ENCODE data around the gene PXDC1.

GRCh38 chr6:3762852-3763251, 11.3 kb upstream of the PXDC1 start:
- TF ChIP-seq CTCF (conservative IDR thresholded peaks at IDR 0.05; ENCODE audit: low read depth in 2 of 2) (no peak), EZH2 (IDR thresholded peaks at IDR 0.05; ENCODE audit: low read depth, unreplicated experiment) (no peak), REST (IDR thresholded peaks at IDR 0.05; ENCODE audit: unreplicated experiment) (no peak), JUNB (IDR thresholded peaks at IDR 0.05; ENCODE audit: unreplicated experiment) (no peak), CREB1 (CRISPR knock-in tag; IDR thresholded peaks at IDR 0.05; ENCODE audit: low read depth) (no peak), POLR2AphosphoS5 (IDR thresholded peaks at IDR 0.05; ENCODE audit: low read depth) (no peak), EZH2phosphoT487 (IDR thresholded peaks at IDR 0.05; ENCODE audit: unreplicated experiment) (no peak), ZNF331 (CRISPR knock-in tag; IDR thresholded peaks at IDR 0.05; ENCODE audit: low read depth) (no peak), STAT1 (IDR thresholded peaks at IDR 0.05; ENCODE audit: unreplicated experiment) (no peak), ZNF114 (CRISPR knock-in tag; IDR thresholded peaks at IDR 0.05) (no peak), NANOG (IDR thresholded peaks at IDR 0.05; ENCODE audit: borderline replicate concordance) (no peak)
- TF ChIP-seq, protein P1, sequence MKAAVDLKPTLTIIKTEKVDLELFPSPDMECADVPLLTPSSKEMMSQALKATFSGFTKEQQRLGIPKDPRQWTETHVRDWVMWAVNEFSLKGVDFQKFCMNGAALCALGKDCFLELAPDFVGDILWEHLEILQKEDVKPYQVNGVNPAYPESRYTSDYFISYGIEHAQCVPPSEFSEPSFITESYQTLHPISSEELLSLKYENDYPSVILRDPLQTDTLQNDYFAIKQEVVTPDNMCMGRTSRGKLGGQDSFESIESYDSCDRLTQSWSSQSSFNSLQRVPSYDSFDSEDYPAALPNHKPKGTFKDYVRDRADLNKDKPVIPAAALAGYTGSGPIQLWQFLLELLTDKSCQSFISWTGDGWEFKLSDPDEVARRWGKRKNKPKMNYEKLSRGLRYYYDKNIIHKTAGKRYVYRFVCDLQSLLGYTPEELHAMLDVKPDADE (IDR thresholded peaks at IDR 0.05), result no peak
- TF ChIP-seq, protein P2, sequence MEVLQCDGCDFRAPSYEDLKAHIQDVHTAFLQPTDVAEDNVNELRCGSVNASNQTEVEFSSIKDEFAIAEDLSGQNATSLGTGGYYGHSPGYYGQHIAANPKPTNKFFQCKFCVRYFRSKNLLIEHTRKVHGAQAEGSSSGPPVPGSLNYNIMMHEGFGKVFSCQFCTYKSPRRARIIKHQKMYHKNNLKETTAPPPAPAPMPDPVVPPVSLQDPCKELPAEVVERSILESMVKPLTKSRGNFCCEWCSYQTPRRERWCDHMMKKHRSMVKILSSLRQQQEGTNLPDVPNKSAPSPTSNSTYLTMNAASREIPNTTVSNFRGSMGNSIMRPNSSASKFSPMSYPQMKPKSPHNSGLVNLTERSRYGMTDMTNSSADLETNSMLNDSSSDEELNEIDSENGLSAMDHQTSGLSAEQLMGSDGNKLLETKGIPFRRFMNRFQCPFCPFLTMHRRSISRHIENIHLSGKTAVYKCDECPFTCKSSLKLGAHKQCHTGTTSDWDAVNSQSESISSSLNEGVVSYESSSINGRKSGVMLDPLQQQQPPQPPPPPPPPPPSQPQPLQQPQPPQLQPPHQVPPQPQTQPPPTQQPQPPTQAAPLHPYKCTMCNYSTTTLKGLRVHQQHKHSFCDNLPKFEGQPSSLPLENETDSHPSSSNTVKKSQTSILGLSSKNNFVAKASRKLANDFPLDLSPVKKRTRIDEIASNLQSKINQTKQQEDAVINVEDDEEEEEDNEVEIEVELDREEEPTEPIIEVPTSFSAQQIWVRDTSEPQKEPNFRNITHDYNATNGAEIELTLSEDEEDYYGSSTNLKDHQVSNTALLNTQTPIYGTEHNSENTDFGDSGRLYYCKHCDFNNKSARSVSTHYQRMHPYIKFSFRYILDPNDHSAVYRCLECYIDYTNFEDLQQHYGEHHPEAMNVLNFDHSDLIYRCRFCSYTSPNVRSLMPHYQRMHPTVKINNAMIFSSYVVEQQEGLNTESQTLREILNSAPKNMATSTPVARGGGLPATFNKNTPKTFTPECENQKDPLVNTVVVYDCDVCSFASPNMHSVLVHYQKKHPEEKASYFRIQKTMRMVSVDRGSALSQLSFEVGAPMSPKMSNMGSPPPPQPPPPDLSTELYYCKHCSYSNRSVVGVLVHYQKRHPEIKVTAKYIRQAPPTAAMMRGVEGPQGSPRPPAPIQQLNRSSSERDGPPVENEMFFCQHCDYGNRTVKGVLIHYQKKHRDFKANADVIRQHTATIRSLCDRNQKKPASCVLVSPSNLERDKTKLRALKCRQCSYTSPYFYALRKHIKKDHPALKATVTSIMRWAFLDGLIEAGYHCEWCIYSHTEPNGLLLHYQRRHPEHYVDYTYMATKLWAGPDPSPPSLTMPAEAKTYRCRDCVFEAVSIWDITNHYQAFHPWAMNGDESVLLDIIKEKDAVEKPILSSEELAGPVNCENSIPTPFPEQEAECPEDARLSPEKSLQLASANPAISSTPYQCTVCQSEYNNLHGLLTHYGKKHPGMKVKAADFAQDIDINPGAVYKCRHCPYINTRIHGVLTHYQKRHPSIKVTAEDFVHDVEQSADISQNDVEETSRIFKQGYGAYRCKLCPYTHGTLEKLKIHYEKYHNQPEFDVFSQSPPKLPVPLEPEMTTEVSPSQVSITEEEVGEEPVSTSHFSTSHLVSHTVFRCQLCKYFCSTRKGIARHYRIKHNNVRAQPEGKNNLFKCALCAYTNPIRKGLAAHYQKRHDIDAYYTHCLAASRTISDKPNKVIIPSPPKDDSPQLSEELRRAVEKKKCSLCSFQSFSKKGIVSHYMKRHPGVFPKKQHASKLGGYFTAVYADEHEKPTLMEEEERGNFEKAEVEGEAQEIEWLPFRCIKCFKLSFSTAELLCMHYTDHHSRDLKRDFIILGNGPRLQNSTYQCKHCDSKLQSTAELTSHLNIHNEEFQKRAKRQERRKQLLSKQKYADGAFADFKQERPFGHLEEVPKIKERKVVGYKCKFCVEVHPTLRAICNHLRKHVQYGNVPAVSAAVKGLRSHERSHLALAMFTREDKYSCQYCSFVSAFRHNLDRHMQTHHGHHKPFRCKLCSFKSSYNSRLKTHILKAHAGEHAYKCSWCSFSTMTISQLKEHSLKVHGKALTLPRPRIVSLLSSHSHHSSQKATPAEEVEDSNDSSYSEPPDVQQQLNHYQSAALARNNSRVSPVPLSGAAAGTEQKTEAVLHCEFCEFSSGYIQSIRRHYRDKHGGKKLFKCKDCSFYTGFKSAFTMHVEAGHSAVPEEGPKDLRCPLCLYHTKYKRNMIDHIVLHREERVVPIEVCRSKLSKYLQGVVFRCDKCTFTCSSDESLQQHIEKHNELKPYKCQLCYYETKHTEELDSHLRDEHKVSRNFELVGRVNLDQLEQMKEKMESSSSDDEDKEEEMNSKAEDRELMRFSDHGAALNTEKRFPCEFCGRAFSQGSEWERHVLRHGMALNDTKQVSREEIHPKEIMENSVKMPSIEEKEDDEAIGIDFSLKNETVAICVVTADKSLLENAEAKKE (CRISPR knock-in tag; IDR thresholded peaks at IDR 0.05), result no peak
